HG03442 (cell line): ENCODE results near the gene KRTAP19-8.

Experiments used
- ATAC-seq: cut with Tn5 transposase; IDR thresholded peaks from one replicate; pipeline ENCODE4 v1.9.1; 2021; ENCODE audit warnings: mild to moderate bottlenecking, moderate library complexity; ENCODE audit not compliant: unreplicated experiment

KRTAP19-8 gene

DNA sequence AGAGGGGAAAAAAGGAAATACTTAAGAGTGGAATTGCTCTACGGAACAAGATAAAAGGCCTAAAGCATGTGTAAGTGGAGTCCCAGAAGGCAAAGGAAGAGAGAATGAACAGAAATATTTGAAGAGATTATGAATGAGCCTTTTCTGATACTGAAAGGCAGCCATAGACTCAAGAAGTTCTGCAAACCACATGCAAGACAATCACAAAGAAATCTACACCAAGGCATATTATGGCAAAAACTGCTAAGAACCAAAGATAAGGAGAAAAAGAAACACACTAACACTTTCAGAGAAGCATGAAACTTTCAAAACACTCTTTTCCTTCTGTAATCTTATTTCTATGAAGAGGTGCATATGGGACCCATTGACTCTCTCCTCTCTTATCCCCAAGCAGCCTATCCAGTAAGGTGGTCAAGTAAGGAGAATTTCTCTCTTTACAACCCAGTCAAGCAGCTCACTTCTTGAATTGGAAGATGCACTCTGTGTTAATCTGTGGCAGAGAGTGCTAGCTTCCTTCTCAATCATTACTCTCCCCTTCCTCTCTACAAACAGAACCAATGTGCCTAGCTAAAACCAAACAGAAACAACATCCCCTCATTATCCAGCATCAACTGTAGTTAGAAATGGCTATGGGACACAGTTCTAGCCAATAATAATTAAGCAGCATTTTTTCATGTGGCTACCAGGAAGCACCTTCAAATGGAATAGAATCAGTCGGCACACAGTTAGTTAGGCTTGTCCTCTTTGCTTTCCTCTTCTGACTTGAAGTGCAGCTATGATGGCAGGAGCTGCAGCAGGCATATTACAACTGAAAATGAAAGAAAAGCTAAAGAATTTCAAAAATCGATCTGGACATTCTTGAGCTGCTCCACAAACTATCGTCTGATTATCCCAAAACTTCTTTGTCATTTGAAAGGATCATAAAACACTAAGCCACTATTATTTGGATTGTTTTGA is 25.9 kb downstream of the KRTAP19-8 start:
- no peak for ATAC-seq

DNA sequence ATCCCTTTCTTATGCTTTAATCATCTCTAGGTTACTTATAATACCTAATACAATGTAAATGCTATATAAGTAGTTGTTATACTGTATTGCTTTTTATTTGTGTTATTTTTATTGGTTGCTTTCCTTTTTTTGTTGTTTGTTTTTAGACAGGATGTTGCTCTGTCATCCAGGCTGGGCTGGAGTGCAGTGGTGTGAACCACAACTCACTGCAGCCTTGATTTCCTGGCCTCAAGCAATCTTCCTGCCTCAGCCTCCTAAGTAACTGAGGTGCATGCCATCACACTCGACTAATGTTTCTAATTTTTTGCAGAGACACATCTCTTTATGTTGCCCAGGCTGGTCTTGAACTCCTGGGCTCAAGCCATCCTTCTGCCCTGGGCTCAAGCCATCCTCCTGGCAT is 26.9 kb downstream of the KRTAP19-8 start:
- ATAC-seq: no peak

DNA sequence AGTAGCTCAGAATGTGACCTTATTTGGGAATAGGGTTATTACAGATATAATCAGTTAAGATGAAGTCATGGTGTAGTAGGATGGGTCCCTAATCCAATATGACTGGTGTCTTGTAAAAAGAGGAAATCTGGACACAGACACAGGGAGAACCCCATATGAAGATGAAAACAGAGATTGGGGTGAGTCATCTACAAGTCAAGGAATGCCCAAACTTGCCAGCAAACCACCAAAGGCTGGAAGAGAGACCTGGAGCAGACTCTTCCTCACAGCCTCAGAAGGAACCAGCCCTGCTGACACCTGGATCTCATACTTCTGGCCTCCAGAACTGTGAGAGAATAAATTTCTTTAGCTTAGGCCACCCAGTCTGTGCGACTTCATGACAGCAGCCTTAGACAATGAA is 29.9 kb downstream of the KRTAP19-8 start:
- no peak for ATAC-seq

DNA sequence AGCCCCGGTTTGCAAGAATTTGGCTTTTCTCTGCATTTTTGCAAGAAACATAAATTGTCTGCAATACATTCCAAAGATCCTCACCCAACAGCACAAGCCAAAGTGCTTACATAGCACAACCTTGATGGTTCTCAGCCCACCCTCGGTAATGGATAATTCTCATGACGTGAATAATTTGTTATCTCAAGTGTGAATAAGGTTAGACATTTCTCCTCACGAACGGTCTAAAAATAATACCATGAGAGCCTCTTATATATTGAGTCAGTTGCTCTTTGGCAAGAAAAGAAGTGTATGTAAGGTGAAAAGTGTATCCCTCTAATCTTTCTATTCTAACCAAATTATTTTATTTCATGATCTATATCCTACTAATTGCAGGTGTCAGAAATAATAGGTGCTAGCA is 33.3 kb downstream of the KRTAP19-8 start:
- ATAC-seq: no peak

DNA sequence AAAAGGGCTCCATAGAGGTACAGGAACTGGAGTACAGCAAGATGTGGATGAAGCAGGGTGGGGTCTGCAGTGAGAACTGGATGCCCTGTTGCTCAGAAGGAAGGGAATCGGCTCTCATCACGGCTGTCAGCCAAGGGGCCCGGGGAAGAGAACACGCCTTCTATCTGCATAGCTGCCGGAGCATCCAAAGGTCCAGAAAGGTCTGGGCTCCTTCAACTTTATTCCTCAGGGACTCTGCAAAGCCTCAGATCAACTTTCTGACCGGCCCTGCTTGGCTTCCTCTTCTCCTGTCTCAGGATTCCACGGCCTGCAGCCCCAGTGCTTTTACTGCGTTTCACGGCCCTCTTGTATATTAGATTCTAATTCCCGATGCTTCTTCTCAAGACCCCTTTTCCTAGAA is 34.8 kb downstream of the KRTAP19-8 start:
- no peak for ATAC-seq

DNA sequence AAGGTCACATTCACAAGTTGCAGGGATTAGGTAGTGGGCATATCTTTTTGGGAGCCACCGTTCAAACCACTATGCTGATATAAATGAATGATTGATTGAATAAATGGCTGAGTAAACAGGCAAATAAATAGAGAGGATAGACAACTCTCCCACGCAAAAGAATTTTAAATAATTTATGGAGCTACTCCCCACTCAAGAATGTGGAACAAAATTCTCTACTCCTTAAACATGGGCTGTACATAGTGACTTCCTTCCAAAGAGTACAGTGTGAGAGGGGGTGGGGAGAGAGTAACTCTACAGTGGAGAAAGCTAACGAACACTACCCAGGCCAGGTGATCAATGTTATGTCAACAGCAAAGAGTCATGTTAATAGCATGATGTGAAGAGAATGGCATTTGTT is 40.7 kb downstream of the KRTAP19-8 start:
- ATAC-seq: no peak

DNA sequence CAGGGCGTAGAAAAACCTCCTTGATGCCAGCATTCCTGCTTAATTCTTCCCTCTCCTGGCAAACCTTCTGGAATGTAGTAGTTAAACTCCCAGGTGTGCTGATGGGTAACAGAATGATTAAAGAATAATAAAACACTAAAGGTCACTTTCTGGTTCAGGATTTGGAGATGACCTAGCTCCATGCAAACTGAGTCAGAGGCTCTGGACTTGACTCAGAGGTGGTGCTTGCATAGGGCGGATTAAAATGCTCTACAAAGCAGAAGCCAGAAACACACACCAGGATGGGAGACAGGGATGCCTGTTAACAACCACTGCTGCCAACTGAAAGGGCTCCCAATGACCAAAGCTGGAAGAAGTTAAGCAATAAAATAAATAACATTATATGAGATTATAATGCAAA is 41.5 kb downstream of the KRTAP19-8 start:
- no peak for ATAC-seq

DNA sequence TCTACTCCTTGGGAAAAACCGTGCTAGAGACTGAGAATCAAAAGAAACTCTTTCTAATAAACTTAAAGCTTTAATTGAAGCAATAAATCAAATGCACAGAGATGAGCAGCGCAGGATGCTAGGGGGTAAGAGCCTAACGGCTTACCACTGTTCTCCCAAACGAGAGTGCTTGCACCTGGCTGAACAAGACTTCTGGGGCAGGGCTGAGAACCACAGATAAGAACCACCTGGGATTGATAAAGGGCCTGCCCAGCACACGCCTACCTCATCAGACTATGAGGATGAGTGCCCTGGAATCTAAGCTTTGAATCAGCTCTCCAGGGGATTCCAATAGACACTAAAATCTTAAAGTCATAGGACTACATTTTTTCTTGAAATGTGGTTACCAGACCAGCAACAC is 43.3 kb downstream of the KRTAP19-8 start:
- ATAC-seq: no peak

DNA sequence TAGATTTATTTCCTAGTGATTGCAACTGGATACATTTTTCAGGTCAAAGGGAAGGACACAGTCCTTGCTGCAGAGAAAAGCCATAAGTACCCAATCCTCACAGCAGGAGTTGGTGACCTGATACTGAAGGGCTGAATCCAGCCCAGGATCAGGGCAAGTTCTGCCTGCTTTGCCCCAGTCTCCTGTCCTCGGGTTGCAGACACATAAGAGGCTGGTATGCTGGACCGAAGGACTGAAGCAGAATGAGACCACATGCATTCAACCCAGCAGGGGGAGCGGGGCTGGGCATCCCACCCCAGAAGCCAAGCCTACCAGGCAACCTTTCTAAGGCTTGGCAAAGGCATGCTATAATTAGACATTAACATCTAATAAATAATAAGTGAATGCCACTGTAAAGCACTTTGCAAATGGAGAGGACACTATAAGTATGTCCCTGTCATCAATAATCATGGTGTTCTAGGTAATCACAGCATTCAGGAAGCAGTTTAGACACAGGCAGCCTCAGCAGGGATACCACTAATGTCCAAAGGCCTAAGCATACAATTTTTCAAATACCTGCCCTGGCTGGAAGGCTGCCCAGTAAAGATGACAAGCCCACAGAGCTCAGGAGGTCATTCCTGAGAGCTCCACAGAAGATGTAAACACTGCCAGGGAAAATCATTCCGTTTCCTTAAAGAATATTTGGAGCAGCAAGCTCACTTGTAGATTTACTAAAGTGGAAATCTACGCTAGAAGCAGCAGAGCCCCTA is 47.6 kb downstream of the KRTAP19-8 start:
- ATAC-seq: no peak

DNA sequence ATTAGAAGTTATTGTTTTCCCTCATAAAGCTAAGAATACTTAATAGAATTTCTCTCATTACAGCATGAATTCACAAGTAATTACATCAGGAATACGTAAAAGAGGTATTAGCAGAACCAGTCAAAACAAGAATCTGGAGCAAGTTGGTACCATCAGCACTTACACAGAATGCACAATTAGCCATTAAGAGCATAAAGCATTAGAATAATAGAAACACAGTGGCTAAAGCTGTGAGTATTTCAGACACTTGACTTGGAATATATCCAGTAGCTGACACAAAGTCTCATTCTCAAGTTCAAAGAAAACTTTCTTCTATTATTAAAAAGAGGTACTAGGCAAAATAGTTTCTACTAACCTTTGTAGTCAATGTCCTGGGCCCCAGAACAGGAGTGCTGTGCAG is 49.6 kb downstream of the KRTAP19-8 start:
- ATAC-seq: no peak
